ENCODE data around the gene OXNAD1. TPM values are rescaled to one million over a fixed set of nuclear protein-coding genes. Genes with fewer than 3 reads are reported as not detected.

The OXNAD1 gene
- total RNA-seq, 1 experiment from 2014 or later = 5.0 TPM

DNA sequence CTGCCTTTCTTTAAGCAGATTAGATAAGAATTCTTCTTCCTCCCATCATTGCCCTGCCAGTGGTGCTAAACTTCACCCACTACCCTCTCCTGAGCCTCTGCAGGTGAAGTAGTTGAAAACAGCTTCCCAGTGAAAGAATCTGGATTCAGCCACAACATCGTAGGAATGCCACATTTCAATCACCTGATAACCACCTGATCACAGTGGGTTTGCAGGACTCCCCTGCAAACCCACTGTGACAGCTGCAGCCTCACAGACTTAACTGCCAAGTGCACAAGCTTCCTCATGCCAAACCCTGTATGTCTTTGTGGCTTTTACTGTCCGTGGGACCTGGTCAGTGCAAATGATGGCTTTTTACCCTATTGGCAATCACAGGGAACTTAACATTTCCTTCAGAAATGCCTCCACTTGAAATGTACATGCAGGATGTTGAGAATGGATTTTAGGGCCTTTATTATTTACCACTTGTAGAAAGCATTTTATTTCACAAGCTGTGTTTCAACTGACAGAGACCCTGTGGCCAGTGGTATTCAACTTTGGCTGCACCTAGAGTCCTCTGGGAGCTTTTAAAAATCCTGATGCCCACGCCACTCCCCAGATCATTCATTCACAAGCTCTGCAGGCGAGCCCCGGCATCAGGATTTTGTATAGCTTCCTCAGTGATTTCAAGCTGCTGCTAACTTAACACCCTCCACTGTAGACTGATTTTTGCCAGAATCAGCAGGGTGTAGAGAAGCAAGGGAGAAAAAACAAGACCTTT, 49.1 kb downstream of the OXNAD1 start:
- no peak for DNase-seq (ENCODE audit: low read depth)
- in situ Hi-C loops (cut with HindIII; ENCODE audit: low pct_unique_long_range_greater_than_20kb, low sequenced_read_pairs) = no loop called here

DNA sequence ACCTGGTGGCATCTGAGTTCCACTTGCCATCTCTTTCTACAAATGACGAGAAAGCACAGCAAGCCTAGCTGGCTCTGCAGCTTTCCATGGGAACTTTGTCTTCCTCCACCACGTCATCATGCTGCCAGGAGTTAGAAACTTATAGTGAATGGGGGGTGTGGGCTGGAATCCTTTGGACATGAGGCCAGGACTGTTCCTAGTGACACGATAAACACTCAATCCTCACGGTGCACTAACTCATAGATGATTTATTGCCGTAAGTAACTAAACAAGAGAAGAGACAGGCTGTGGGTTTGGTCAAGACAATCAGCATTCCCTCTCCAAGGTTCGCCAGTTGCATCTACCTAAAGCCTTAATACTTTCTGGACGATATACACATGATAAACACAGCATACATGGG, 50.6 kb downstream of the OXNAD1 start:
- in situ Hi-C loops (cut with HindIII; ENCODE audit: low pct_unique_long_range_greater_than_20kb, low sequenced_read_pairs) = no loop called here
- DNase-seq (ENCODE audit: low read depth) = no peak

DNA sequence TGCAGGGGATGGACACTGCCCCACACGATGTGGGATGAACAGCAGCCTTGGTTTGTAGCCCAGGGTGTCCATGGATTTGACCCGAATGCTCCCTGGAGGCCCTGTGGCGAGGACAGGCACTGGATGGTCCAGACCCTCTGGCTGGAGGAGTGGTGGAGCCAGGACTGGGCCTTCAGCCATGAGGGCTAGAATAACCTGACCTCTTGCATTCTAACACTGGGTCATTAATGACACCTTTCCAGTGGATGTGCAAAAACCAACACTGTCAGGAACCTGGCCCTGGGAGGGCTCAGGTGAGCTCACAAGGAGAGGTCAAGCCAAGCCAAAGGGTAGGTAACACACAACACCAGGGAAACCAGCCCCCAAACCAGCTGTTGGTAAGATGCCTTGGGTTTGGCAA, 51.4 kb downstream of the OXNAD1 start:
- no peak for DNase-seq (ENCODE audit: low read depth)
- in situ Hi-C loops (cut with HindIII; ENCODE audit: low pct_unique_long_range_greater_than_20kb, low sequenced_read_pairs) = no loop called here

DNA sequence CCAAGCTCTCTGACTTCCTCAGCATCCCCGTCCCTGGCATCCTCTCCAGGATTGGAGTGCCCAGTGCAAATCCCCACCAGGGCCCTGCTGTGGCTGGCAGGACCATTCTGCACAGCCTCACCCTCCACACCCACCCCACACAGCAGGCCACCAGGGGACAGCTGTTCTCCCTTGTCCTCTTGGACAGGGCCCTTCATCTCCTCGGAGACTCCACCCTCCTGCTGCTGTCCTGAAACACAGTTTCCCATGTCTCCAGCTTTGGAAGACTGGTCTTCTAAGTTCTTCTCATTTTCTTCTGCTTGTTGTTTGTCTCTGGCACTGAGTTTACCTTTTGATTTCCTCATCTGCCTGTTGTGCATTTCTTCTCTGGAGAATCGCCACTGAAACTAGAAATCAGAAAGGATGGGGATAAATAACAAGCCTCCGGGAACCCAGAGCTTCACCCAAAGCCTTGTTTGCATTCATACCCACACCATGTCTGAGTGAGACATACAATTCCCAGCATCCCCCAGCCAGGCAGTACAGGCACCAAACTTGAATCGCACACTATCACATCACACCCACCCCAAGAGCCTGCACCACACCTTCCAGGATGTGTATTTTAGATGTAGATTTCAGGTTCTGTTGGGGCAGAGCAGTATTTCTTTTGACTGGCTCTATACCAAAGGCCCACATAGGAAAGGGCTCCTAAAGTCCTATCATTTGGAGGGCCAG, 52.0 kb downstream of the OXNAD1 start:
- in situ Hi-C loops (cut with HindIII; ENCODE audit: low pct_unique_long_range_greater_than_20kb, low sequenced_read_pairs) = no loop called here
- DNase-seq (ENCODE audit: low read depth) = no peak

DNA sequence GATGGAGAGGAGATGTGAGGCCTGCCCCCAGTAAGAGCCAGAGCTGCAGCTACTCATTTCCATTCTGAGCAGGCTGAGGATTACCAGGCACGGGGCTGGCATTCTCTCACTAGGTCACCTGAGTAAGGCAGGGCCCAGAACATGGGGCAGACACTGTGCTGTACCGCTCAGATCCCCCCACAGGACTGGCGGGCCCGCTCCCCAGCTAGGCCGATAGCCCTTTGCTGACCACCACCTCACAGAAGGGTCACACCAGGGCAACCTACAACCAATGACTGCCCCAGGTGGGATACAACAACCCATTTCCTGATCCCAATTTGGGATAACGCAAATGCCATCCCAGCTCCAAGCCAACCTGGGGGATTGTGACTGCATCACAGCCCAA, 52.5 kb downstream of the OXNAD1 start:
- no peak for DNase-seq (ENCODE audit: low read depth)
- in situ Hi-C loops (cut with HindIII; ENCODE audit: low pct_unique_long_range_greater_than_20kb, low sequenced_read_pairs) = no loop called here

DNA sequence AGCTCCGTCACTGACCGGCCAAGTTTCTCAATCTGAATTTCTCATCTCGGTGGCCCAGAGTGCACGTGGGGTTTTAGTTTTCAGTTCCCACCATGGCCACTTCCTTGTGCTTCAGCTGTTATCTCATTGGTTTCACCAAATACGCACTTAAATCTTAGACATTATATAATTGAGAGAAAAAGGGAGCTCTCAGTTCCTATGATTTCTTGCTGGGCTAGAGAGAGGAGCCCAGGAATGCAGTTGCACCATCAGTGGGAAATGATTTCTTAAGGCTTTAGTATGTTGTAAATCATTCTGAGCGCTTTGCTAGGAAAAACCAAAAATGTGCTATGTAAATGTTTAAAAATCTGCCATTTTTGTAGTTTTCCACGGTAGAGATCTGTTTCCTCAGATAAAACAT, 53.2 kb downstream of the OXNAD1 start:
- in situ Hi-C loops (cut with HindIII; ENCODE audit: low pct_unique_long_range_greater_than_20kb, low sequenced_read_pairs) = no loop called here
- DNase-seq (ENCODE audit: low read depth) = no peak

DNA sequence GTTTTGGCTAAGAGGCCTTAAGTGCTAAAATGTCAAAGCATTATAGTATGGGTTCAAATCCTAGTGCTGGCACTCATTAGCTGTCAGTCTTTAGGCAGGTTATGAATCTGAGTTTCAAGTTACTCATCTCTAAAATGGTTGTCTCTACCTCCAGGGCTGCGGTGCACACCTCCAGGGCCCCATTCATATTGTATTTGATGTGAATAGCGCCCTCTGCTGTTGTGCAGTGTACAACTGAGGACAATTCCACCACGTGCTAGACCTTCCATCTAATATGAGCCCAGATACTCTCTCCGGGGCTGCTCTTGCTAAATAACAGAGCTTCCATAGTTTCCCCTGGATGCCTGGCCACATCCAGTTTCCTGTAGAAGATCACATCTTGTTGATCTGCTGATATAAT, 54.3 kb downstream of the OXNAD1 start:
- in situ Hi-C loops (cut with HindIII; ENCODE audit: low pct_unique_long_range_greater_than_20kb, low sequenced_read_pairs) = no loop called here
- no peak for DNase-seq (ENCODE audit: low read depth)

DNA sequence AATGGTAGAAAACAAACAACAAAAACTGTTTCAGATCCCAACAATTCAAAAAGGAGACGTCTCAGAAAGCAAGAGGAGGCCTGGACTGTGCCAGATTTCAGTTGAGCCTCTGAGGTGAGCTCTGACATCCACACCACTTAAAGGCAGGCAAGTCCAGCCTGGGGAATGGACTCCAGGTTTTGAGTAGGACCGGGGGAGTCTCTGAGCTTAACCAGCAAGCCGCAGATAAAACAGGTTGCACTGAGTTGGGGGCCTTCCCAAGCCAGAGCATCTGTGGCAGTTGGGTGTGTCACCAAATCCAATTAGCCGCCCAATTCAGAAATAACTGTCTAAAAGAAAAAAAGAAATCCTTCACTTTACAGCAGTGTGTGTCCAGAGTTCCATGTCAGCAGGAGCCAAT, 54.7 kb downstream of the OXNAD1 start:
- in situ Hi-C loops (cut with HindIII; ENCODE audit: low pct_unique_long_range_greater_than_20kb, low sequenced_read_pairs) = no loop called here
- DNase-seq (ENCODE audit: low read depth) = no peak

DNA sequence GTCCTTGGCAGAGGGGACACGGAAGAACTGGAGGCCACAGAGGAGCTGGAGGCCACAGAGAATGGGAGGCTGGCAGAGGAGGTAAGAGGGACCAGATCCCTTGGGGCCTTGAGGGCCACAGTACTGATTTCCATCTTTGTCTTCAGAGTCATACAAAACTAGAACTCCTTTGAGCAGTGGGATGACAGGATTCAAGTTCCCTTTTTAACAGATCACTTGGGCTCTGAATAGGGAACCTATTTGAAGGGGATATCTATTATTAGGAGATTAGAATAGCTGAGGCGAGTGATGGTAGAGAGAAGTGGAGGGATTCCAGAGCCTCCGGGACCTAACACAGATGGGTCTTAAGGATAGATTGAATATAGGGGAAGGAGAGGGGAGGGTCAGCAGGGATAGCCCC, 55.7 kb downstream of the OXNAD1 start:
- in situ Hi-C loops (cut with HindIII; ENCODE audit: low pct_unique_long_range_greater_than_20kb, low sequenced_read_pairs) = no loop called here
- DNase-seq (ENCODE audit: low read depth) = no peak

DNA sequence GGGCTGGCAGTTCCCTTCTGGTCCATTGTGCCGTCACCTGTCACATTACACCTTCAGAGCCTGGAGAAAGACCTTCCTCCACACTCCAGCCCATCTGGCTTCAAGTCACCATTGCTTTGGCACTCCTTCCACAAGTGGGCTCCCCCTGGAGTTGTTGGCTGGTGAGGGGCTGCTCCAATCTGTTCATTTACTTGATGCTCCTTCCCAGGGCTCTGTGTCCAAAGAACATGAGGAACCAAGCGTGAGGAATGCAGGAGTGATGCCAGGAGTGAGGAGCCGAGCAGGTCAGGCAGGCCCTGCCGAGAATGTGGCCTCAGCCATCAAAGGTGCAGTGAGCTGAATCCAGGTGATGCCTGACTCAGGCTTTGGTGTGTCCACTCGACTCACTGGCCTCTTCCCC, 57.2 kb downstream of the OXNAD1 start:
- in situ Hi-C loops (cut with HindIII; ENCODE audit: low pct_unique_long_range_greater_than_20kb, low sequenced_read_pairs) = no loop called here
- no peak for DNase-seq (ENCODE audit: low read depth)

DNA sequence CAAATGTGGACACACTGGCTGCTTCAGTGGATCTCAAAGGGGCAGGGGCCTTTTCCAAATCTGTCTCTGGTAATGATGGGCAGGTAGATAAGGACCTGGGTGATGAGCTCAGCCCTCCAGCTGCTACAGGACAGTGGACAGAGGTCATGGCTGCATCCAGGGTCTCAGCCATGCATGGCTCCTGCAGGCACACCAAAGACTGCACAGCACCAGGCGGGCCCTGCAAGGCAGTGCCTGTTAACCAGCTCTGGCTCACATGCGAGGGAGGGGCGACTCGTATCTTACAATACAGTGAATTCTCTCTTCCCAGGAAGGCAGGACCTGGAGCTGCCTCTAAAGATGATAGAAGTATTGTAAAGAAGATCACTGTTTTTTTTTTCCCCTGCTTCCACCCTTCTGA, 58.7 kb downstream of the OXNAD1 start:
- DNase-seq (ENCODE audit: low read depth) = no peak
- in situ Hi-C loops (cut with HindIII; ENCODE audit: low pct_unique_long_range_greater_than_20kb, low sequenced_read_pairs) = no loop called here

DNA sequence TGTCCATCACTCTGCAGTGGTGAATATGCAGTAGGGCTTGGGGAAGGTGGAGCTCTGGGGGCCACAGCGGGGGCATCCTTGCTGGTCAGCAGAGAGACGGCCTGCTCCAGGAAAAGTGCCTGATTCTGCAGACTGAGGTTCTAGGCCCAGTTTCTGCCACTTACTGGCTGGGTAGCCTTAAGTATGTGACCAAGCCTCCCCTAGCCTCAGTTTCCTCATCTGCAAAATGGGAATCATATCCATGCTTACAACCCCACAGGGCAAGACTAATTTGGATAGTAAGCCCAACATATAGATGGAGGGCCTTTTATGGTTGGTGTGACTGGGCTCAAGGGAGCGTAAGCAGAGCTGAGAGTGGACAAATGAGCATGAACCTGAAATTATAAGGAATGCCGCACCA, 60.8 kb downstream of the OXNAD1 start:
- in situ Hi-C loops (cut with HindIII; ENCODE audit: low pct_unique_long_range_greater_than_20kb, low sequenced_read_pairs) = no loop called here
- DNase-seq (ENCODE audit: low read depth) = no peak

DNA sequence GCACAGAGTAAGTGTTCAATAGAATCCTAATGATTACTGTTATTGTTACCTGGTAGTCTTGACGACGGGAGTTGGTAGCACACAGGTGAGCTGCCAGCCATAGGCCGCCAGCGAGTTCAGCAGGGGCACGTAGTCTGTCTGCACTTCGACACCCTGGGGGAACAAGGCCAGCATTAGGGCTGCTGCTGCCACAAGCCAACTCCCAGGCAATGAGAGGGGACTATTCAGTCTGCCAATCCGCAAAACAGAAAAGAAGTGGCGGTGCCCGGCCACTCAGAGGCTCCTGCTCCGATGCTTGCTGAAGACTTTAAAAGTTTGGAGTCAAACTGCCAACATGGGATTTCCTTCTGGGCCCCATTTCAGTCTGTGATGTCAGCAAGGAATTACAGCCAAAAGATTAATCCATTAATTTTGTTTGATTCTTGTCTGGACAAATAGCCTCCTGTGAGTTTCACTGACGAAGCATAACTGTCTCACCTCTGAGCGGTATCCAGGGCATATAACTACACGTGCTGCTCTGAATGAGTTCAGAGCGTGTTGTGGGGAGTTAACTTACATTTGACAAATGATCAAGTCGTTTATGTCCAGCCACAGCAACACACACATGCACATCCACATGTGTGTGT, 61.8 kb downstream of the OXNAD1 start:
- in situ Hi-C loops (cut with HindIII; ENCODE audit: low pct_unique_long_range_greater_than_20kb, low sequenced_read_pairs) = no loop called here
- DNase-seq (ENCODE audit: low read depth) = no peak

DNA sequence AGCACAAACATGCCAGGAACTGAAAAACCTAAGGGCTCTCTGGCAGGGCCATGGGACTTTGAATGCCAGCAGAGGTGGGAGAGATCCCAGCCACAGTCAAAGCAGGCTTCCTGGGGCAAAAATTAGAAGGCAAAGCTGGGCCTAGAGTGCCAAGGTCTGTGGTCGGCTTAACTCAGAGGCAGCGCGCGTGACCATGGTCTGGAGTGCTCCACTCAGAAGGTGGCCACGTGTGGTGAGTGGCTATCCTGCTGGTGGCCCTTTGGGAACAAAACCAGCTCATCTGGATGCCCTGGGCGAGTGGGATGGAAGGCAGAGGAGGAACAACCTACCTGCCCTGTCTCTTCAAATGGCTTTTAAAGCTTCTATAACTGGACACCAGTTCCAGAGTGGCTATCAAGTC, 63.1 kb downstream of the OXNAD1 start:
- in situ Hi-C loops (cut with HindIII; ENCODE audit: low pct_unique_long_range_greater_than_20kb, low sequenced_read_pairs) = no loop called here
- DNase-seq (ENCODE audit: low read depth) = no peak

DNA sequence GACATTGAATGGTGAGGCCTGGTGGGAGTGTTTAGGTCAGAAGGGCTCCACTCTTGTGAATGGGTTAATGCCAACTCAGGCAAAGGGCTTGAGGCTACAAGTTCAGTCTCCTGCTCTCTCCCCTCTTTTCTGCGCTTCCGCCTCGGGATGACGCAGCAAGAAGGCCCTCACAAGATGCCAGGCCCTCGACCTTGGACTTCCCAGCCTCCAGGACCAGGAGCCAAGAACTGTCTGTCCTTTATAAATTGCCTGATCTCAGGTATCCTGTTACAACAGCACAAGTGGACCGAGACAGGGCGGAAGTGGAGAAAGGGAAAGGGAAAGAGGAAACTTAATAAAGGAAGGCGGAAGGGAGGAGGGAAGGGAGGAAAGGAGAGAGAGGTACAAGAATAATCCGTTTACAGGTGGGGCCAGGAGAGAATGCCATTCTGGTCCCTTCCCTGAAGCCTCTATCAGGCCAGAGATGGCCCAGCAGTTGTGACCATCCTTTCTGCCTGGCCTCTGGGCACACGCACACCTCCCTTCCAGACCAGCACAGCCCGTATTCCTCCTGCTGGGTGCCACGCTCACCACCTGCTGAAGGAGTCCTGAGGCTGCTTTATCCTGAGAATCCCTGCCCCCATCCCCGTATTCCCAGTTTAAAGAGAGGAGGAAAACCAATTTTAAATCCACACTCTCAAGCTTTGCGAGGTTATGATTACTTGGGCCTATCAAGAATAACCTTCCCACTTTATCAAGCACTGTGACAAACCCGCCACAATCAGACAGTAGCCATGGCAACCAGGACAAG, 64.2 kb downstream of the OXNAD1 start:
- in situ Hi-C loops (cut with HindIII; ENCODE audit: low pct_unique_long_range_greater_than_20kb, low sequenced_read_pairs) = no loop called here

DNA sequence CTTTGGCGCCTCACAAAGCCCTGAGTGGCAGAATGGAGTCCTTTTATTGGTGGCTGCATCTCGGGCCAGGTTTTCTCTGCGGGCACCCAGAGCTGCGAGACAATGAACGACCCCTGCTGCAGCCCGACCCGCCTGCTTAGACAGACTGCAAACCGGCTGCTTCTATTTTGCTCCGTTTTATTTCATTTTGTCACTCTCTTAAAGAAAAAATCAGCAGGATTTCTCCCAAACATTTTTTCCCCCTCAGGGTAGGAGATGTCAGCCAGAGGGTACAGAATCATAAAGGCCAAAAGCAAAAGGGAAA, 64.8 kb downstream of the OXNAD1 start:
- in situ Hi-C loops (cut with HindIII; ENCODE audit: low pct_unique_long_range_greater_than_20kb, low sequenced_read_pairs) = no loop called here
- no peak for DNase-seq (ENCODE audit: low read depth)

More for the DNA sequence above, 64.2 kb downstream of the OXNAD1 start:
- no peak for DNase-seq (ENCODE audit: low read depth)

DNA sequence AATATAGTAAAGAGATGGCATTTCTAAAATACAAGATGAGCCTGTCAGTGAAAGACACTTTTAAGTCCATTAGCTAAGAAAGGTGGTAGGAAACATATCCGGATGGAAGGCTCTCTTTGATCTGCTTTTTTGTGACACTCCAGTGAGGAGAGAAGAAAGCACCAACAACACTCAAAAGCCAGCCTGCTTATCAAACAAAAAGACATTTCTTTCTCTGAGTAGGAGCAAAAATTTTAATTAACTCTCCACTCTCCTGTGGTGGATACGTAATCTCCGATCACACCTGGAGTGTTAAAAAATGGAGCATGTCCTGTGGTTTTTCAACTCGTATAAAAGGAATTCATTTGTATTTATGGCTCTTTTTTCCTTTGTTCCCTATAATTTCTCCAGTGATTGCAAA, 65.3 kb downstream of the OXNAD1 start:
- in situ Hi-C loops (cut with HindIII; ENCODE audit: low pct_unique_long_range_greater_than_20kb, low sequenced_read_pairs) = no loop called here
- DNase-seq (ENCODE audit: low read depth) = no peak

DNA sequence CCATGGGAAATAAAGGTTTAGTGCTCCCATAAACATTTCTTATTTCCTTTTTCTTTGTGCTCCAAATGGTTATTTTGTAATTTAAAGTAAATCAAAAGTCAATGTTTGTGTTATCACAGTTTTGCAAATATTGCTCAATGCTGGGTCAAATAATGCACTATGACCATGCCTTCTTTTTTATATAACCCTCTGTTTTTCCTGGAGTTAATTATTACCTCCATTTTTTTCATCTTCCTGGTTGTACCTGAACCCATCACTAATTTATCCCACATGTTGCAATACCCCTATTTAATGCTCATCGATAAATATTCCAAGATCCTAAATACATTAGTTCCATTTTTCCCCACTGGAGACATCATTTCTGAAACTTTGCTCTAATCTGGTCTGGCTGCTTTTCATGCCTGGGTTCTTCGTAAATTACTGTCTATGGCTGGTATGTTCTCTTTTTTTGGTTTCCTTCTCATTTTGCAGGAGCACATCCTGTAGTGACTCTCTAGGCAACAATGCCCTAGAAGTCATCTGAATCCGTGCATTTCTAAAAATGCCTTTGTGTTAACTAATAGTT, 66.4 kb downstream of the OXNAD1 start:
- in situ Hi-C loops (cut with HindIII; ENCODE audit: low pct_unique_long_range_greater_than_20kb, low sequenced_read_pairs) = no loop called here
- no peak for DNase-seq (ENCODE audit: low read depth)

DNA sequence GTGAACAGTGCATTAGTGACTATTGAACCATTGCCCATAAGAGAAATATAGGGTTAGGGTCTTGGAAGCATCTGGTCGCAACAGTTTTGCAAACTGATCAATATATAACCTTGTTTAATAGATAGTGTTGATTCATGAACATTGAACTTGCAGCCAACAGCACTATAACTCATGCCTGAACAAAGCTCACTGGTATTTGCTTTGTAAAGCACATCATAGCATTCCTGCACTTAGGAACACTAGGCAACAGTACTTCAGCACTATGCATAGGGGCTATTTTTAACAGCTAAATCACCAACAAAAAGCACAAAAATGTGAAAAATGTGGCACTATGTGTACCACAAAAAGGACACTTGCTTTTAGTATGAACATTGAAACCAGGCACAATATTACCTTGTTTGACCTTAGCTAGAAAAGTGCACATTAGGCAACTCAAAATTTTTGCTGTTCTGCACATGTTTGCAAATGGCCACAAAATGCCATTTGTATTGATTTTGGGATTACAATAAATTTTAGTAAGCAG, 68.0 kb downstream of the OXNAD1 start:
- in situ Hi-C loops (cut with HindIII; ENCODE audit: low pct_unique_long_range_greater_than_20kb, low sequenced_read_pairs) = no loop called here
- DNase-seq (ENCODE audit: low read depth) = no peak

Data from Caki2 (cell line).